GM18505 (cell line): ENCODE data around the gene SERINC5.

Experiments
- ATAC-seq: cut with Tn5 transposase; IDR thresholded peaks from one replicate; pipeline ENCODE4 v1.9.1; 2021; ENCODE audit not compliant: unreplicated experiment
- POLR2A ChIP-seq: IDR thresholded peaks from 4 replicates; pipeline ENCODE4 v1.6.1; 2011; ENCODE audit warnings: borderline replicate concordance; ENCODE audit not compliant: insufficient read depth, insufficient read length; ENCODE audit errors: extremely low read depth

SERINC5 gene

GRCh38 chr5:80269991-80270438 lies 14.2 kb upstream of the SERINC5 start:
- ATAC-seq, result no peak
- TF ChIP-seq POLR2A, result no peak

- TF ChIP-seq POLR2A, result no peak
- ATAC-seq, result no peak
Measured at GRCh38 chr5:80268916-80269315, 13.1 kb upstream of the SERINC5 start.

- TF ChIP-seq POLR2A, result no peak
- no peak for ATAC-seq
Measured at GRCh38 chr5:80266566-80266965, 10.7 kb upstream of the SERINC5 start.

- TF ChIP-seq POLR2A, result no peak
- no peak for ATAC-seq
Measured at GRCh38 chr5:80260461-80260860, 4.6 kb upstream of the SERINC5 start.

GRCh38 chr5:80259511-80260203 lies 3.8 kb upstream of the SERINC5 start:
- no peak for TF ChIP-seq POLR2A

GRCh38 chr5:80255431-80255810 lies 427 bp downstream of the SERINC5 start:
- no peak for TF ChIP-seq POLR2A
- ATAC-seq, result peak; percentile 31

More at GRCh38 chr5:80259511-80260203, 3.8 kb upstream of the SERINC5 start:
- no peak for ATAC-seq

GRCh38 chr5:80254767-80255430 lies 949 bp downstream of the SERINC5 start:
- ATAC-seq, result no peak
- TF ChIP-seq POLR2A, result no peak

GRCh38 chr5:80251636-80252035 lies 4.2 kb downstream of the SERINC5 start:
- no peak for ATAC-seq
- TF ChIP-seq POLR2A, result no peak

- no peak for TF ChIP-seq POLR2A
- no peak for ATAC-seq
Measured at GRCh38 chr5:80250801-80251200, 5.0 kb downstream of the SERINC5 start.

- TF ChIP-seq POLR2A, result no peak
- no peak for ATAC-seq
Measured at GRCh38 chr5:80249901-80250300, 5.9 kb downstream of the SERINC5 start.

- ATAC-seq, result no peak
- TF ChIP-seq POLR2A, result no peak
Measured at GRCh38 chr5:80248378-80248777, 7.5 kb downstream of the SERINC5 start.

- TF ChIP-seq POLR2A, result no peak
- ATAC-seq, result no peak
Measured at GRCh38 chr5:80246995-80247729, 8.7 kb downstream of the SERINC5 start.

GRCh38 chr5:80246001-80246758 lies 9.7 kb downstream of the SERINC5 start:
- TF ChIP-seq POLR2A, result no peak
- no peak for ATAC-seq

- ATAC-seq, result no peak
- TF ChIP-seq POLR2A, result no peak
Measured at GRCh38 chr5:80243567-80243966, 12.3 kb downstream of the SERINC5 start.

- ATAC-seq, result no peak
- no peak for TF ChIP-seq POLR2A
Measured at GRCh38 chr5:80242849-80243248, 13.0 kb downstream of the SERINC5 start.
